ENCODE results near the gene CAMK2A.

The CAMK2A gene

GRCh38 chr5:150192462-150192861 lies 97.1 kb downstream of the CAMK2A start:
- DNase-seq (ENCODE audit: low read depth) = no peak
- no peak for TF ChIP-seq CTCF (IDR thresholded peaks at IDR 0.05; ENCODE audit: low read length, missing control alignments)
- H3K4me3 ChIP-seq (replicated peaks; ENCODE audit: low read depth, low read length) = no peak overlapping the region

- no peak overlapping the region for H3K4me3 ChIP-seq (replicated peaks; ENCODE audit: low read depth, low read length)
- no peak for DNase-seq (ENCODE audit: low read depth)
- no peak for TF ChIP-seq CTCF (IDR thresholded peaks at IDR 0.05; ENCODE audit: low read length, missing control alignments)
These were observed 98.6 kb downstream of the CAMK2A start for GRCh38 chr5:150190987-150191386.

- DNase-seq (ENCODE audit: low read depth) = no peak
- H3K4me3 ChIP-seq (replicated peaks; ENCODE audit: low read depth, low read length) = no peak overlapping the region
- no peak for TF ChIP-seq CTCF (IDR thresholded peaks at IDR 0.05; ENCODE audit: low read length, missing control alignments)
These were observed 99.0 kb downstream of the CAMK2A start for GRCh38 chr5:150190503-150190979.

- DNase-seq (ENCODE audit: low read depth) = no peak
- no peak for TF ChIP-seq CTCF (IDR thresholded peaks at IDR 0.05; ENCODE audit: low read length, missing control alignments)
- H3K4me3 ChIP-seq (replicated peaks; ENCODE audit: low read depth, low read length) = no peak within 1 kb of the TSS
These were observed 99.7 kb downstream of the CAMK2A start, which contains the start of gene SLC6A7 for GRCh38 chr5:150189728-150190502. Gene SLC6A7, plus strand, starts transcription at chr5:150190062. Its CDS starts 266 bp downstream, at chr5:150190328.

- no peak for TF ChIP-seq CTCF (IDR thresholded peaks at IDR 0.05; ENCODE audit: low read length, missing control alignments)
- DNase-seq (ENCODE audit: low read depth) = no peak
- H3K4me3 ChIP-seq (replicated peaks; ENCODE audit: low read depth, low read length) = no peak overlapping the region
These were observed 100.2 kb downstream of the CAMK2A start for GRCh38 chr5:150189326-150189725.

- DNase-seq (ENCODE audit: low read depth) = no peak
- TF ChIP-seq CTCF (IDR thresholded peaks at IDR 0.05; ENCODE audit: low read length, missing control alignments) = no peak
- no peak overlapping the region for H3K4me3 ChIP-seq (replicated peaks; ENCODE audit: low read depth, low read length)
These were observed 101.3 kb downstream of the CAMK2A start for GRCh38 chr5:150188146-150188842.
